ENCODE data around the gene DHTKD1. TPM values are rescaled to one million over a fixed set of nuclear protein-coding genes. Genes with fewer than 3 reads are reported as not detected.
"Not testable (repeated sequence)": the region's sequence is repeated elsewhere in the genome, so short reads cannot be mapped to it uniquely, and the experiment has no call there.

The DHTKD1 gene
- total RNA-seq, 1 donor, result 16.3 TPM

GRCh38 chr10:12158111-12158510 is 89.4 kb downstream of the DHTKD1 start:
- no peak overlapping the region for H3K4me3 ChIP-seq (ENCODE audit: low read length)
- no peaks in the 10 kb centered on the region for H3K9me3 ChIP-seq (ENCODE audit: low read depth, low read length)
- peaks cover 13% of the 10 kb centered on the region for H3K4me1 ChIP-seq (ENCODE audit: insufficient read depth, low read length)
- peaks cover 55% of the 10 kb centered on the region for H3K27me3 ChIP-seq (ENCODE audit: insufficient read depth, low read length)

- H3K27me3 ChIP-seq (ENCODE audit: insufficient read depth, low read length), result peaks cover 33% of the 10 kb centered on the region
- no peak overlapping the region for H3K4me3 ChIP-seq (ENCODE audit: low read length)
- peaks cover 13% of the 10 kb centered on the region for H3K4me1 ChIP-seq (ENCODE audit: insufficient read depth, low read length)
- no peaks in the 10 kb centered on the region for H3K9me3 ChIP-seq (ENCODE audit: low read depth, low read length)
Observed at GRCh38 chr10:12160664-12161063, 91.9 kb downstream of the DHTKD1 start.

DNA sequence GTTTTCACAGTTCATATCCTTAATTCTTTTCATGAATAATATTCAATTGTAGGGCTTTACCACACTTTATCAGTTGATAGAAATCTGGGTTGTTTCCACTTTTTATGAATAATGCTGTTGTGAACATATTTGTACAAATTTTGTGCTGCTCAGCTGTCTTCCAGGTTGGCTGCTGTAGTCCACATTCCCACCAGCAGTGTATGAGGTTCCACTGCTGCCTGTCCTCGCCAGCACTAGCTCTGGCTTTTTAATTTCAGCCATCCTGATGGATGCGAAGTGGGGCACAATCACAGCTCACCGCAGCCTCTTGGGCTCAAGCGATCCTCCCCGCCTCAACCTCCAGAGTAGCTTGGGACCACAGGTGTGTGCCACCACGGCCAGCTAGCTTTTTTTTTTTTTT is 94.2 kb downstream of the DHTKD1 start:
- Histone ChIP-seq H3K4me3 (ENCODE audit: low read length) (no peak overlapping the region), H3K4me1 (ENCODE audit: insufficient read depth, low read length) (peaks cover 4% of the 10 kb centered on the region), H3K27me3 (ENCODE audit: insufficient read depth, low read length) (peaks cover 17% of the 10 kb centered on the region), H3K9me3 (ENCODE audit: low read depth, low read length) (no peaks in the 10 kb centered on the region)

GRCh38 chr10:12164085-12164484 is 95.3 kb downstream of the DHTKD1 start:
- no peaks in the 10 kb centered on the region for H3K4me1 ChIP-seq (ENCODE audit: insufficient read depth, low read length)
- H3K27me3 ChIP-seq (ENCODE audit: insufficient read depth, low read length), result peaks cover 17% of the 10 kb centered on the region
- H3K9me3 ChIP-seq (ENCODE audit: low read depth, low read length), result no peaks in the 10 kb centered on the region
- H3K4me3 ChIP-seq (ENCODE audit: low read length), result no peak overlapping the region

- no peak overlapping the region for H3K4me3 ChIP-seq (ENCODE audit: low read length)
- no peaks in the 10 kb centered on the region for H3K4me1 ChIP-seq (ENCODE audit: insufficient read depth, low read length)
- H3K9me3 ChIP-seq (ENCODE audit: low read depth, low read length), result no peaks in the 10 kb centered on the region
- peaks cover 10% of the 10 kb centered on the region for H3K27me3 ChIP-seq (ENCODE audit: insufficient read depth, low read length)
Observed at GRCh38 chr10:12165036-12165435, 96.3 kb downstream of the DHTKD1 start.

DNA sequence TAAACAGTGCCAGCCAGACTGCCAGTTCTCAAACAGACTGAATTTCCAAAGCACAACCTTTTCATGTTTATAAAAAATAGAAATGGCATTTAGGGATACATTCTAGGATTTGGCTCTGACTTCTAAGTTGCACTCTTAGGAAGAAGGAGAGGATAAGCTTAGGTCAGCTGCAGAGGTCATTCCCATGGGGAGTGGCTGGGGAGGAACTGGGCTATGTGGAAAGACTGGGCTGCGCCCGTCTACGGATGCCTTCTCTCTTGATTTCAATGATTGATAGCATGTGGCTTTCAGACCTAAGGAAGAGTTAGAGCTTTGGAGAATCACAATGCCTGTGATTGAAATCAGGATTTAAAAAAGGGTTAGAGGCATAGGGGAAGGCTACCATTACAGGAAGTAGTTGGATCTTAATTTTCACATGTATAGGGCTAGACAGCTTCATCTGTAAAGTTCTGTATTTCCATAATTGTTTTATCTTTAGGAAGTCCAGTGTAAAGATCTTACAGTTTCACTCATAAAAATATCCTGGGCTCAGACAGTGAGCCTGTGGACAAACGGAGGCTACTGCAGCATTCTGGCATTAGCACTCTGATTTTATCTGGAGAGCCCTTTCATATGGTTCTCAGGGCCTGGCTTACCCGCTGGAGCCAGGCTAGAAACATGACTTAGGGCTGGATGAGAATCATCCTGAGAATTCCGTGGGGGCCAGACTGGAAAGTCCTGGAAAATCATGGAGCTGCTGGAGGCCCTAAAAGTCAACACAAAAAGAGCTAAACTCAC is 97.4 kb downstream of the DHTKD1 start:
- Histone ChIP-seq H3K27me3 (ENCODE audit: insufficient read depth, low read length) (peaks cover 7% of the 10 kb centered on the region), H3K9me3 (ENCODE audit: low read depth, low read length) (no peaks in the 10 kb centered on the region), H3K4me3 (ENCODE audit: low read length) (no peak overlapping the region), H3K4me1 (ENCODE audit: insufficient read depth, low read length) (no peaks in the 10 kb centered on the region)

- not testable (repeated sequence) for H3K9me3 ChIP-seq (ENCODE audit: low read depth, low read length); H3K4me3 ChIP-seq (ENCODE audit: low read length); H3K27me3 ChIP-seq (ENCODE audit: insufficient read depth, low read length); H3K4me1 ChIP-seq (ENCODE audit: insufficient read depth, low read length)
Observed at GRCh38 chr10:12171512-12171911, 102.8 kb downstream of the DHTKD1 start.

Other genes with a start within 250 kb of the DHTKD1 start
- 4.7 TPM for gene PROSER2, start 245.6 kb upstream of the DHTKD1 start, total RNA-seq
- 20.6 TPM for gene UPF2, start 26.1 kb upstream of the DHTKD1 start, total RNA-seq
- 13.1 TPM for gene SEC61A2, start 60.7 kb downstream of the DHTKD1 start, total RNA-seq
- gene NUDT5, start 126.9 kb downstream of the DHTKD1 start, total RNA-seq, result 10.8 TPM
- gene CDC123, start 127.2 kb downstream of the DHTKD1 start, total RNA-seq, result 91.0 TPM

Measured in mononuclear cell (primary cell).